NCI-H1436 treated with DMSO at 0.1 percent for 48 hours (cell line): ENCODE results near the gene BLACAT1.
A peak's percentile ranks its signal among the peaks of the same experiment; 100 is the strongest.

Experiments used
- DNase-seq: peaks from one replicate; lab custom pipeline; 2025; lab: John Stamatoyannopoulos, UW

The BLACAT1 gene

DNA sequence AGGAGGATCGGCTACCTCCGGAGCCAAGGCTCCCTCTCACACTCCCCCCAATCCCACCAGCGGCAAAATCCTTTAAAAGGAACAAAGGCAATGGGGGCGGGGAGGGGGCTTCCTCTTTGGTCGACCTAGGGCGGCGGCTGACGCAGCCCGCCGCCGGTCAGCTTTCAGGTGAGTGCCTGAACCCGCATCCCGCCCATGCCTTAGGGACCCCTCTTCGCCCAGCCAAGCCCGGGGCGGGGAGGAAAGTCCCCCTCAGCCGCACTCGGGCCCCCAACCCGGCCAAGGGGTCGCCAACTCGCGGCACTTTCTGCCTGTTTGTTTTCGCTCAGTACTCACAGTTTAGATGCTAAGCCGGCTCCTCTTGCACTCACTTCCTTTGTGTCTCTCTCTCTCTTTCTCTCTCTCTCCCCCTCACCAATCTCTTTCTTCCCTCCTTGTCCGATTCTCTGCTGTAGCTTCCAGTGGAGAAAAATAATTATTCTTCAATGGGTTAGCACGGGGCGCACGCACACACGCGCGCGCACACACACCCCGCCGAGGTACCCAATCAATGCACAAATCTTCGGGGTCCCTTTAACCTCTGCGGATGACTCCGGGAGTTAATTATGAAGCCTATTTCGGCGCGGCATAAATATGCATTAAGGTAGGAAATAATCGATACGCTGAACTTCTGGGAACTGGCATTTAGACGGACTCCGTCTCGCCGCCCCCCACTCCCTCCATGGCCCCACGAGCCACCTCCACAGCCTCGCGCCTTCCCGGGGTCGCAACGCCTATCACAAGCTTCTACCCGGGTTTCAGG, at the start of gene BLACAT1:
BLACAT1 (minus strand) TSS at position 465 of the 802 bp plus-strand sequence.
- no peak for DNase-seq

- no peak for DNase-seq
Observed at GRCh38 chr1:205505076-205505729, 49.4 kb upstream of the BLACAT1 start.

GRCh38 chr1:205504311-205505075, 48.6 kb upstream of the BLACAT1 start, which contains the start of gene CDK18:
Gene CDK18 (plus strand): TSS chr1:205504669. CDS start chr1:205523168, 18,499 bp downstream.
- peak; percentile 79 for DNase-seq

- no peak for DNase-seq
Observed at GRCh38 chr1:205502992-205503391, 47.1 kb upstream of the BLACAT1 start.

- DNase-seq, result no peak
Observed at GRCh38 chr1:205502111-205502810, 46.4 kb upstream of the BLACAT1 start.

DNA sequence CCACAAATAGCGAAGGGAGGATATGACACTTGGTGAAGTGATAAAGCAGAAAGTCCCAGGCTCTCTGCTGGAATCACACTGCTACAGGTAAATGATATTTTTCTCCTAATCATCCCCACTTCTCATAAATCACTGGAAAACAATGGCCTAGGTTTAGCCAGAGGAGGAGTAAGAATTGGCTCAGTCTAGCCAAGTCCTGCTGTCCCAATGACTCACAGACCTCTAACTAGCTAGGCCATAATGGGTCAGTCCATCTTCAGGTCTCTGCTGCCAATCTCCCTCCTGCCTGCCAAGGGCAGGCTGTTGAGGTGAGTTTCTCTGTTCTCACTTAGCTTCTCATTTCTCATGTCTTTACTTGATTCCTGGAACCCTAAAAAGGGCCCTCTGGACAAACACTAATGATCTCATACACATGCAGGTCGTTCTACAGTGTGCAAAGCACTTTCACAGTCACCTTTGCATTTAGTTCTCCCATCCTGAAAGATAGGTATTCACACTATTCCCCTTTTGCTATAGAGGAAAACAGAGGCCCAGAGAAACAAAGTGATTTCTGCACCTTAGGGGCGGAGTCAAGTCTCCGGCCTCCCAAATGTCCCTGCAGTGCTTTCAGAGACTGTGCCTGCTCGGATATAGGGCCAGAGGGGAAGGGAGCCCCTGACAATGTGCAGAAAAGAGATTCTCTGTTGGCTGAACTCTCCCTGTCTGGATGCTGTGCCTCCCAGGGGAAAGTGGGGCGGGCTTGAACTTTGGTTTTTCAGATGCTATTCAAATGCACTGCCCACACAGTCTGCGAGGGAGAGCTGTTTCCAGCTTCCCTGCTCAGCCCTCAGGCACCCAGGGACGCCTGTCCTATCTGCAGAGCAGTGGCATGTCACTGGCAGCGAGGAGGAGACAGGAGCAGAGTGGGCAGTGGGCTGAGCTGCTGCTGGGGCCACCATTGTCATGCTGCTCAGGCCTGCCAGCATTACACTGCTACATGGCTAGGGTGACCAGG, 44.7 kb upstream of the BLACAT1 start:
- DNase-seq, result no peak

- no peak for DNase-seq
Observed at GRCh38 chr1:205499789-205500188, 43.9 kb upstream of the BLACAT1 start.

GRCh38 chr1:205497351-205497750, 41.5 kb upstream of the BLACAT1 start:
- DNase-seq, result no peak

DNA sequence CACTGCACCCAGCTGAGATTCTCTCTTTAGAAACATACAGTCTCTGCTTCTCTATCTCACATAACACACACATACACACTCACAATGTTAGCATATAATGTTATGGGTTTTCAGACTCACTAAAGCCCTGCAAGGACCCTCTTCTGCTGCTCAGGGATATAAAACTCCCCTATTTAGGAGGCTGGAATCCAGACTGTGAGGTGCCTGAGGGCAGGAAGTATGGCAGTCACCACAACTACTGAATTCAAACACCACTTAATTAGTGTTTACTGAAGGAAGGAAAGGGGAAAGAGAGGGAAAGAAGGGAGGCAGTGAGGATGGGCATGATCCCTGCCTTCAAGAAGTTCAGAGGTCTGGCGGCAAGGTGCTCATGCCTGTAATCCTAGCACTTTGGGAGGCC, 40.8 kb upstream of the BLACAT1 start:
- no peak for DNase-seq

DNA sequence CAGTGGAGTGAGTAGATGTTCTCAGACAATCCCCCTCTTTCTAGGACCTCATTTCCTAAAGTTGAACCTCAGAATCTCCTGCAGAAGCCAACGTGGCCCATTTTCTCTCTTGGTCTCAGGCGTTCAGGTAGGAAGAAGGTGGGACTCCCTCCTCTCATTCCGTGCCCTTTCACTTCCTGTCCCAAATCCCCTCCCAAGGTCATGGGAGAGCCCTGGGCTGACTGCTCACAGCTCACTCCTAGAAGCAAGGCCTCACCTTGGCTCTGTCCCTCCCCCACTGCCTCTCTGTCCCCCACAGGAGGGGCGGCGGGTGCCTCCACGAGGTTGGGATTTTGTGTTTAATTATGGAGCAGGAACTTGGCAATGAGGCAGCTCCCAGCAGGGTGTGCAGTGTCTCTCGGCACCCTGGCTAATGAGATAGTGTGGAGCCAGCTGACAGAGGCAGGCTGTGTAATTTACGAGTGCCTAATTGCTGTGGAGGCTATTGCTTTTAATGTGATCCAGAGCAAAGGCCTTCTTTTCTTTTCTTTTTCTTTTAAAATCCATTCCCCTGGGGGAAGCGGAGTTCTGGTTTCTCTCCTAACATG, 39.5 kb upstream of the BLACAT1 start:
- peak; percentile 75 for DNase-seq

DNA sequence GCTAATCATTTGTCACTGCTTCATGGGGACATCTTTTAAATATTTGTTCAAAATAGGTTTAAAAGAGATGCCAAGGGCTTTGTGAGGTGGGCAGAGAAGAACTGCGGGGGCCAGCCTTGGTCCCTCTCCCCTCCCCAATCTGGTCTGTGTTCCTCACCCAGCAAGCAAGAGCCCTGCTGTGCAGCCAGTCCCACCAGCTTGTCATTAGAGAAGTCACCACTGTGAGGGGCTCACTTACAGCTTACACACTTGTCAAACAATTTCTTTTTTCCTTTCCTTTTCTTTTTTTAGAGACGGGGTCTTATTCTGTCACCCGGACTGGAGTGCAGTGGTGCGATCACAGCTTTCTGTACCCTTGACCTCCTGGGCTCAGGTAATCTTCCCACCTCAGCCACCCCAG, 38.3 kb upstream of the BLACAT1 start:
- DNase-seq, result no peak

DNA sequence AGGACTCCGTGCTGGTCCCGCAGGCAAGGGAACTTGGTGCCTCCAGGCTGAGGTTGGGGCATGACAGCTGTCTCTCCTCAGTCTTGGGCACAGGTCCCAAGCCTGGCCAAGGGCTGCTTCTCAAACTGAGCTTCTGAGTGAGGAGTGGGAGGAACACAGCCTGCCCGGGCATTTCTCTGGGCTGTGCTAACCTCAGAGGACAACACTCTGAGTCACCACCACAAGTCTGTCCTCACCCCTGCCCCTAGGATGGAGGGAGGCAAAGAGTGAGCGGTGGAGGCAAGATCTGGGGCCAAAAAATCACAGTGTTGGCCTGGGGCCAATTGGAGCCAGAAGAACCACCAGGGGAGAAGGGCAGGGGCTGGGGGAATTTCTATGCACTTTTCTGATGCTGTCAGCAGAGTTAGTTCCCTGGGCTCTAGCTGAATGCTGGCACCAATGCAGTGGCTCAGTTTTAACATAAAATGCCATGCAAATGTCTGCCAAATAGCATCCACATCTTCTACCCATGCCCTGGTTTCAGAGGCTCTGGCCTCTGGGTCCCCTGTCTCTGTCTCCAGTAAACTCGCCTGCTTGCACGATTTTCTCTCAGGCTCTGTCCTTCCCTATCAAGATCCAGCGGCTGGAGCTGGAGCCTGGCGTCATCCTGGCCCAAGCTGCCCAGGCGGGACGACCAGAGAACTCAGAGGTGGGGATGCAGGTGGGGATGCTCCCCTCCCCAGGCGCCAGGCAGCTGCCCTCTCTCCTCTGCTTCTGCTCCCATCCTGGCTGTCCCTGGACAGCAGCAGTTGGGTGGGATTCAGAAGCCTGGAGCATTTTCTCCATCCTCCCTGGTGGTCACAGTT, 37.6 kb upstream of the BLACAT1 start:
- no peak for DNase-seq

DNA sequence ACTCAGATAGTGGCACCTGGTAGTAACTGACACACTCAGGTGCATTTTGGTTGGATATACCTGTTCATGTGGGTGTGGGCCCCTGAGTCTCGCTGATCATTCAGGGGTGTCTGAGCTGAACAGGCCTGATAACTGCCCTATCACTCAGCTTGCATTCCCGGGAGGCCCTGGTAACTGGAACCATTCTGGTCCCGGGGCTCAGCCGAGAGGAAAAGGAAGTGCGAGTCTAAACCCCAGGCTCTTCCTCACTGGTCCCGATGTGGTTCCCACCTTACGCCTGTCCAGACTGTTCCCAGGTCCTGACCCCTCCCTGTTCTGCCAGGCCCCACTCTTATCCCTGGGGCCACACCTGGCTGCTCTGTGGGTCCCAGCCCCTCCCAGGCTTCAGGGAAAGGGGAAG, 36.9 kb upstream of the BLACAT1 start:
- DNase-seq, result no peak

DNA sequence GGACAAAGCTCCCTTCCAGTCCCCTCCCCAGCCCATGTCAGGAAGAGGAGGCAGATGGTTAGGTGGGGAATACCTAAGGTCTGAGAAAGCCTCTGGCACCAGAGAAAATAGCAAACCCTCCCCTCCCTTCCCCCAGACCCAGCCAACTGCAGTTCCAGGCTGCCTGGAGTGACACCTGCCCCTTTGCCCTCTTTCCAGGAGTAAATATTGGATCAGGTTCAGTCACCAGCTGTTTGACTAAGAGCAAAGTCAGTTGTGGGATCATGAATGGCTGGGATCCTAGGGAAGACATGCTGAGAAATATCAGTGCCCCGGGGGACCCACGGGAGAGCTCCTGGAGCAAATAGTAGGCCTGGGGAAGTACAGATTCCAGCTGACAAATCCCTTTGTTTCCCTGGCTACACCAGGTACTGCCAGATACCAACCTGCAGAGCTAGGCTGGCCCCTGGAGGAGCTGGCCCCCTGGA, 36.4 kb upstream of the BLACAT1 start:
- no peak for DNase-seq

- DNase-seq, result no peak
Observed at GRCh38 chr1:205491794-205492193, 35.9 kb upstream of the BLACAT1 start.

DNA sequence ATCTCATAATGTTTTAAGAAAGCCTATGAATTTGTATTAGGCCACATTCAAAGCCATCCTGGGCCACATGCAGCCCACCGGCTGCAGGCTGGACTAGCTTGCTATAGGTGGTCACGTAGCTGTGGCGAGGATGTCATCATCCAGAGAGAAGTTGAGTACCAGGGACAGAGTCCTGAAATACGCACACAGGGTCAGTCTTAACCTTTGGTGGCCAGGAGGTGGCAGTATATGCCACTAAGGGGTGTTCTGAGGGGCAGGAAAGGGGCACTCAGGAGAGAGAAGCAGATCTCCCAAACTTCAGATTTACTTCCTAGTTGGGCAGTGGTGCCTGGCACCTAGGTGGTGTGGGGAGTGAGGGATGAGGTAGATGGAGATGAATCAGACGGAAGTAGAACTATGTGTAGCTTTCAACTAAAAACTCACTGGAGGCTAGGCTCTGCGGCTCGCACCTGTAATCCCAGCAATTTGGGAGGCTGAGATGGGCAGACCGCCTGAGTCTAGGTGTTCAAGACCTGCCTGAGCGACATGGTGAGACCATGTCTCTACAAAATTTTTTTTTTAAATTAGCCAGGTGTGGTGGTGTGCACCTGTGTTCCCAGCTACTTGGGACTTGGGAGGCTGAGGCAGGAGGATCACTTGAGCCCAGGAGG, 32.4 kb upstream of the BLACAT1 start:
- DNase-seq, result peak; percentile 22

- DNase-seq, result no peak
Observed at GRCh38 chr1:205486258-205486657, 30.4 kb upstream of the BLACAT1 start.
